Gastrocnemius medialis (tissue), 4 donors: ENCODE measurements around the gene MED19.
"Not testable (repeated sequence)": the region's sequence is repeated elsewhere in the genome, so short reads cannot be mapped to it uniquely, and the experiment has no call there.

ENCODE experiments used
- CTCF ChIP-seq, 5 experiments: fragments of 450-650 bp in 3 of 5; fragments of 200-600 bp in 2 of 5; sonication (generic) in 2 of 5; IDR thresholded peaks in 4 of 5; conservative IDR thresholded peaks in 1 of 5; 1 replicate in 4 of 5; 2 replicates in 1 of 5; pipeline ENCODE4 v1.5.1; 2016 to 2019; ENCODE audit warnings: antibody characterized with exemption in 5 of 5, mild to moderate bottlenecking in 3 of 5, moderate library complexity in 3 of 5
- POLR2A ChIP-seq, 2 donors: fragments of 450-650 bp; IDR thresholded peaks; one replicate each; pipeline ENCODE4 v1.6.1; 2017; ENCODE audit warnings: antibody characterized with exemption in 2 of 2, mild to moderate bottlenecking in 2 of 2, moderate library complexity in 2 of 2

GRCh38 chr11:57705432-57705831 lies 6.6 kb downstream of the MED19 start:
- not testable (repeated sequence) for TF ChIP-seq CTCF (IDR thresholded peaks at IDR 0.05 in 4 of 5, conservative IDR thresholded peaks at IDR 0.05 in 1 of 5); POLR2A (IDR thresholded peaks at IDR 0.05)
